NCI-H2107 treated with DMSO at 0.1 percent for 48 hours (cell line): Measurements from ENCODE around the gene TMBIM4.

Source experiments
- DNase-seq: peaks from one replicate; lab custom pipeline; 2025; ENCODE audit not compliant: unreplicated experiment; lab: John Stamatoyannopoulos, UW

Gene TMBIM4

GRCh38 chr12:66103016-66103913 is 66.5 kb downstream of the TMBIM4 start:
- no peak for DNase-seq

GRCh38 chr12:66092559-66093269 is 77.1 kb downstream of the TMBIM4 start:
- DNase-seq: no peak

GRCh38 chr12:66090157-66090556 is 79.6 kb downstream of the TMBIM4 start:
- no peak for DNase-seq

- peak; percentile 35 for DNase-seq
These were observed 82.3 kb downstream of the TMBIM4 start for GRCh38 chr12:66087365-66087943.

- DNase-seq: no peak
These were observed 83.8 kb downstream of the TMBIM4 start for GRCh38 chr12:66085998-66086397.
